GM21786 (cell line): ENCODE data around the gene PPP1R16B.
A peak's percentile ranks its signal among the peaks of the same experiment; 100 is the strongest.

Source experiments
- ATAC-seq: cut with Tn5 transposase; IDR thresholded peaks from one replicate; pipeline ENCODE4 v1.9.1; 2021; ENCODE audit not compliant: unreplicated experiment

Gene PPP1R16B

GRCh38 chr20:38805502-38805957, at the start of gene PPP1R16B:
Gene PPP1R16B (plus strand): TSS chr20:38805697. CDS start chr20:38835926, 30,229 bp downstream.
- ATAC-seq, result peak; percentile 41

DNA sequence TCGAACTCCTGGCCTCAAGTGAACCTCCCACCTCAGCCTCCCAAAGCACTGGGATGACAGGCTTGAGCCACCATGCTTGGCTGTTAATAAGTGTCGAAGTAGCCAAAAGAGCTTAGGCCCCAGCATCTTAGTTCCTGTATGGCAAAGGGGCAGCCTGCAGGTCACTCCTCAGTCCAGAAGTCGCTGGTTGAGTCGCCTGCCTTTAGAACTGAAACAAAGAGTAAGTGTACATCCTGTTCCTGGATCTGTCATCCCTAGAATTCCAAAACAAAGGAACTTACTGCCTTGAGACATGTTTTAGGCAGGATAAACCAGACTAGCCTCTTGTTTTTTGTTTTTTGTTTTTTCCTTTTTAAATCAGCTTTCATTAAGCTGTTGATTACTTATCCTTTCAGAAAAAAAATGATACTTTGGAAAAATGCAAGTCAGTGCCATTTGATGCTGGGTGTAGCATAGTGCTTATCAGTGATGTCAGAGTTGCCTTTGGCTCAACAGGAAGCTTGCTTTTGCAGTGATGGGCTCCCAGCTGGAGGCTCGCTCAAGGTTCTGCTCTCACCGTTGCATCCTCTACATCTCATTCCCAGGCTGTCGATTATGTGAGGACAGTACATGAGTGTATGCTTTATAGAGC, 48.2 kb upstream of the PPP1R16B start:
- ATAC-seq, result no peak

DNA sequence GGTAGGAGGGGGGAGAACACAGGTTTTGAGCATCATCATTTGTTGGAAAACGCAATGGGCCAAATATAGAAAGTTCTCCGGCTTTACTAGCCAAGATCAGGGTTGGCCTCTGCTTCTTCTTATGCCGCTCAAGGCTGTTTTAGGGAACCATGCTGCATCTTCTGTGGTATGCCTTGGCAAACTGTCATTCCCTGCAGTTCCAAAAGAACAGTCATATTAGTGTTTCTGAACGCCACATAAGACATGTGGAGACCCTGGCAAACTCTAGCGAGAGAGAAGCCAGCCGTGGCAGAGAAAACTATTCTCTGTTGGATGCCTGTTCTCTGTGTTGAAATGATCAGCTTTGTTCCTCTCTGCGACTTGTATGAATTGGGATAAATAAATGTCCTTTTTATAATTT, 46.4 kb upstream of the PPP1R16B start:
- ATAC-seq, result no peak

- ATAC-seq, result no peak
Observed at GRCh38 chr20:38760978-38761377, 44.5 kb upstream of the PPP1R16B start.

DNA sequence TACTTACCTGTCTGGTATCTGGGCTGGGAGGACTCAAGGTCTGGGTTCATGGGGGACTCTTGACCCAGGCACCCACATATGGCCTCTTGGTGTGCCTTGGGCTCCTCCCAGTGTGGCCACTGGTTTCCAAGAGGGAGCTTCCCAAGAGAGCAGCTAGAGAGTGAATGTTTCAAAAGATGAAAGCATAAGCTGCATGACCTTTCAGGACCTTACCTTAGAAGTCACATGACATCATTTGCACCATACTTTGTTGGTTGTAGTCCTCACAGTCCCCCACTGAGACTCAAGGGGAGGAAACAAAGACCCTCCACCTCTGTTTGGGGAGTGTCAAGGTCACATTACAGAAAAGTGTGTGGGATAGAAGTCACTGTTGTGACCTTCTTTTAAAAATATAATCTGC, 43.3 kb upstream of the PPP1R16B start:
- ATAC-seq, result no peak

DNA sequence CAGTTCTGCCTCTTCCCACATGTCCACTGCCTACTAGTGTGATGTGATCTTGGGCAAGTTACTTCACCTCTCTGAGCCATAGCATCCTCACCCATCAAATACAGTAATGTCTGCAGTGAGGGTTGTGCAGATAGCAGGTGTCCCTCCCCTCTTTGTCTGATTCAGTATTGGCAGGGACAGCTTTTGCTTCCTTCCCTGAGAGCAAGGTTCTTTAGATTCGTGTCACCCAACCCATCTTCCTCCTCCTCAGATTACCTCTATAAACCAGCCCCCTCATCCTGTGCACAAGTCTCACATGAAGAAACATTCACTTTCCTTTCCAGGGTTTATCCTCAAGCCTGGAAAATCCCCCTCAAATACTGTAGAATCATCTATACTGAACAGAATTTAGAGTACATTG, 41.9 kb upstream of the PPP1R16B start:
- ATAC-seq, result no peak

DNA sequence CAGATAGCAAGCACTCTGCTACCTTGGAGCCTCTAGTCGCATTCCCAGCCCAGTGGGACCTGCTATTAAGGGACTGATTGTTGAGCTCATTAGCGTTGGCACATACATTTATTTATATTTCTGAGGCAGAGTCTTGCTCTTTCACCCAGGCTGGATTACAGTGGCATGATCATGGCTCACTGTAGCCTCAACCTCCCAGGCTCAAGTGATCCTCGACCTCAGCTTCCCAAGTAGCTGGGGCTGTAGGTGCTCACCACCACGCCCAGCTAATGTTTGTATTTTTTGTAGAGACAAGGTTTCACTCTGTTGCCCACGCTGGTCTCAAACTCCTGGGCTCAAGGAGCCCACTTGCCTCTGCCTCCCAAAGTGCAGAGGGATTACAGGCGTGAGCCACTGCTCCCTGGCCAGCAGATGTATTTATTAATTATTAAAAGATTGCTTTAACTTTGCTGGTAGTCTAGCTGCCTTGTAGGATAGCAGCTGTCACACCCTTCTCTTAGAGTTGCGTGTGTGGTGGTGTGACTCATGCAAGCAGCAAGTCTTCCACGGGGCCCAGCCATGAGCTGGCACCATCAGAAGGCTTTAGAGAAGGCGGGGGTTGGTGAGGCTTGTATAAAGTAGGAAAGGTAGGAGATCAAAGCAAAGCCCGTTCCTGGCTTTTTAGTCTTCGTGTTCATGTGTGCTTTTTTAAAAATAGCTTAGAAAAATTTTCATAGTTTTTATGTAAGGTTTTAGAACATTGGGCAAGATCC, 40.8 kb upstream of the PPP1R16B start:
- ATAC-seq, result no peak

DNA sequence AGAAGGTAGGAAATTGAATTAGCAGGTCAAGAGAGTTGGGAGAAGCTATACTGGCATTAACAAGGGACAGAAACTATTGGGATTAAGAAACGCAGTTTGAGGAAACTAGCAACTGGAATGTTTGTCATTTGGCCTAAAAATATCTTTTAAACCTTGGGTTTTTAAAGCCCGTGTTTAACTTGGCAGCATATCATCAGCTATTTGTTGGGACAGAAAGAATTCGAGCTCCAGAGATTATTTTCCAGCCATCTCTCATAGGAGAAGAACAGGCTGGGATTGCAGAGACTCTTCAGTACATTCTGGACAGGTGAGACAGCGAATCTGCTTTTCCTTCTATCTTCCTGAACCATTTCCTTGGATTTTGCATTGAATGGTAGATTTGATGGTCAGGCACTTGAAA, 39.4 kb upstream of the PPP1R16B start:
- ATAC-seq, result no peak

- no peak for ATAC-seq
Observed at GRCh38 chr20:38769376-38770295, 35.9 kb upstream of the PPP1R16B start.

- ATAC-seq, result no peak
Observed at GRCh38 chr20:38770546-38770945, 35.0 kb upstream of the PPP1R16B start.

DNA sequence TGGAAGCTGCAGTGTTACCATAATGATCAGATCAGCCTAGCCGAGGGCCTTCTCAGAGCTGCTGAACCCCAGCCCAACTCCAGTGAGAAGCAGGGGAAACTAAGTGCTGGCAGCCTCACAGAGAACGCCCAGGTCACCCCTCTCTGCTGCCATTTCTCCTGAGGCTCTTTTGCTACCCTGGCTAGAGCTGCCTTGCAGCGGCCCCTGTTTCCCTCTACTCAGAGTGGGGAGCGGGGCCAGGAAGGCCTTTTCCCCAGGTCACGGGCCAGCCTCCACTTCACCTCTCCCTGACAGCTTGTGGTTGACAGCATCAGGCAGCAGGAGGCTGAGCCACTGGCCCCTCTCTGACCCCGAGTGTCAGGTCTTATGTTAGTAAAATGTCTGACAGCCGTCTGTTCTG, 34.5 kb upstream of the PPP1R16B start:
- ATAC-seq, result no peak

- no peak for ATAC-seq
Observed at GRCh38 chr20:38771621-38772020, 33.9 kb upstream of the PPP1R16B start.

DNA sequence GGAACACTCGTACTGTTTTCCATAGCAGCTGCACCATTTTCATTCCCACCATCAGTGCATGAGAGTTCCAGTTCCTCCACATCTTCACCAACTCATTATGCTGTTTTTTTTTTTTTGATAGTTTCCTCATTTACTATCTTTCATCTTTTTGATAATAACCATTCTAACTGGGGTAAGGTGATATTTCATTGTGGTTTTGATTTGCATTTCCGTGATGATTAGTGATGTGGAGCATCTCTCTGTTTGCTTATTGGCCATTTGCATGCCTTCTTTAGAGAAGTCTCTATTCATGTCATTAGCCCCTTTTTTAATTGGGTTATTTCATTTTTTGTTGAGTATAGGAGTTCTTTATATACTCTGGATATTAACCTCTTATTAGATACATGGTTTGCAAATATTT, 31.3 kb upstream of the PPP1R16B start:
- ATAC-seq, result no peak

DNA sequence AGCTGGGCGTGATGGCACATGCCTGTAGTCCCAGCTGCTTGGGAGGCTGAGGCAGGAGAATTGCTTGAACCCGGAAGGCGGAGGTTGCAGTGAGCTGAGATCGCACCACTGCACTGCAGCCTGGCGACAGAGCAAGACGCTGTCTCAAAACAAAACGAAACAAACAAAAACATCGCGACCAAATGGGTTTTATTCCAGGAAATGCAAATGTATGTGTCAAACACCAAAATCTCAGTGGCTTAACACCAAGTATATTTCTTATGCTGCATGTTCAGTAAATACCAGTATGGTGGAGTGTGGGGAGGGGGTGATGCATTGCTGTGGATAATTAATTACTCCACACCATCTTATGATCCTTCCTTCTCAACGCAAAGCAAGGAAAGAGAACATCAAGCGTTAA, 29.1 kb upstream of the PPP1R16B start:
- no peak for ATAC-seq

DNA sequence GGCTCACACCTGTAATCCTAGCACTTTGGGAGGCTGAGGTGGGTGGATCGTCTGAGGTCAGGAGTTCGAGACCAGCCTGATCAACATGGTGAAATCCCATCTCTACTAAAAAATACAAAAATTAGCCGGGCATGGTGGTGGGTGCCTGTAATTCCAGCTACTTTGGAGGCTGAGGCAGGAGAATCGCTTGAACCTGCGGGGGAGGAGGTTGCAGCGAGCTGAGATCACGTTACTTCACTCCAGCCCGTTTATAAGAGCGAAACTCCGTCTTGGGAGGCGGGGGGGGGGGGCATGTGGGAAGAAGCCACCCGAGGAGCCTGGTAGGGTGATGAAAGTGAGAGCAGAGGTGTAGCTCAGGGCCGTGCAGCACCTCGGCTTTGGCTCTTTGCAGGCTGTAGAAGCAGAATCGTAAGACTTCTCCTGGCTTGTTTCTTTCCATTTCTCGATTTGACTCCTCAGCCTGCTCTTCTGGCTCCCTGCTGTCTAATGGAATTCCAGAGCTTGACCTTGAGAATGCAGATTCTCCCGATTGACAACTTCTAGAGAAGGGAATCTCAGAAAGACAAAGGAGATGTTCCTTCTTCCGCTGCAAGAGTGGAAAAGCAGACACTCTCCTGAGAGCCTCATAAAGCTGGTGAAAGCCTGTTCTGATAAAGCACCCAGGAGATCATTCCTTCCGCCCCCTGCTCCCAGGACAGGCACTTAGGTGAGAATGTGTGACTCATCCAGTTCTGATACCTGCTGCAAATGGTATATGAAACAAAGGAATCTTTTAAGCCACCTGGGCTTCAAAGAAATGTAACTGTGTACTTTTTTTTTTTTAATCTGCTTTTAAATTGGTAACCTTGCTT, 26.0 kb upstream of the PPP1R16B start:
- no peak for ATAC-seq

DNA sequence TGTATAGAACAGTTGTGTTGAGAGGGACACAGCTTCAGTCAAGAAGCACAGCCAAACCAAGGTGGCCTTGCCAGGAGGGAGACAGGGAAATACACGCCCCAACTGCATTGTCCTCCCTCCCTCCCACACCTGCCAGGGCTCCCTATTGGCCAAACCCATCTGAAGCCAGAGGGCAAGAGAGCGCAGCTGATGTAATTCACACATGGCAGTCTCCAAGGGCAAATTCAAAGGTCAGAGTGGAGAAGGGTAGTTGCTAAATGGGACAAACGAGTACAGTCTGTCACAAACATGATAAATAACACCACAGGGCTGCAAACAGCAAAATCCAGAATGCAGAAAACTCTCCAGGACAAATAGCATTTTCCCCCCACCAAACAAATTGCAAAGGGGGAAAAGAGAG, 23.2 kb upstream of the PPP1R16B start:
- no peak for ATAC-seq

- ATAC-seq, result no peak
Observed at GRCh38 chr20:38787870-38788269, 17.6 kb upstream of the PPP1R16B start.

DNA sequence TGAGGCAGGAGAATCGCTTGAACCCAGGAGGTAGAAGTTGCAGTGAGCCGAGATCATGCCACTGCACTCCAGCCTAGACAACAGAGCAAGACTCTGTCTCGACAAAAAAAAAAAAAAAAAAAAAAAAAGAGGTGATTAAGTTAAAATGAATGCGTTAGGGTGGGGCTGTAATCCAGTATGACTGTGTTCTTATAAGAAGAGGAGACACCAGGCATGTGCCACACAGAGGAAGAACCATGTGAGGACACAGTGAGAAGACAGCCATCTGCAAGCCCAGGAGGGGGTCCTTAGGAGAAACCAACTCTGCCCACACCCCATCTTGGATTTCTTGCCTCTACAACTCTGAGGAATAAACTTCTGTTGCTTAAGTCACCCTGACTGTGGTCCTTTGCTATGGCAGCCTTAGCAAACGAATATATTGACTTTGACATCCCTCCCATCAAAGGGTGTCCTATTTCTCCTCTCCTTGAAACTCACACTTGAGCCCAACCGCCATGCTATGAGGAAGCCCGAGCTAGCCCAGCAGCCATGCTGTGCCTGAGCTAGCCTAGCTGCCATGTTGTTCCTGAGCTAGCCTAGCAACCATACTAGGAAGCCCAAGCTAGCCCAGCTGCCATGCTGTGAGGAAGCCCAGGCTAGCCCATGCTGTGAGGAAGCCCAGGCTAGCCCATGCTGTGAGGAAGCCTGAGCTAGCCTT, 15.8 kb upstream of the PPP1R16B start:
- no peak for ATAC-seq

- no peak for ATAC-seq
Observed at GRCh38 chr20:38790200-38791053, 15.1 kb upstream of the PPP1R16B start.
